Left renal pelvis (tissue), 4 donors: ENCODE measurements around the gene IL10. TPM values are rescaled to one million over a fixed set of nuclear protein-coding genes. Genes with fewer than 3 reads are reported as not detected.

ENCODE experiments used
- DNase-seq, 4 donors: peaks; one replicate each; pipeline ENCODE4 v3.0.0-alpha.2; 2013; ENCODE audit warnings: low read depth in 4 of 4, low spot score in 3 of 4
- polyA plus RNA-seq, 4 donors: library from polyadenylated mRNA; unstranded; fragments of 120-200 nt; gene quantifications; one replicate each; pipeline ENCODE4 v1.2.1, GENCODE V29; 2013; ENCODE audit not compliant: insufficient read length in 4 of 4

Gene IL10
- polyA plus RNA-seq, 4 donors = 0.52 to 2.6 TPM; not detected in 2

GRCh38 chr1:206737729-206738201 is 34.5 kb downstream of the IL10 start:
- no peak for DNase-seq

- no peak for DNase-seq
Observed at GRCh38 chr1:206736878-206737728, 35.2 kb downstream of the IL10 start.

GRCh38 chr1:206735553-206736031 is 36.7 kb downstream of the IL10 start:
- no peak for DNase-seq

GRCh38 chr1:206734499-206735142 is 37.7 kb downstream of the IL10 start:
- DNase-seq = no peak

GRCh38 chr1:206732992-206733391 is 39.3 kb downstream of the IL10 start:
- DNase-seq = no peak

GRCh38 chr1:206732508-206732907 is 39.8 kb downstream of the IL10 start:
- DNase-seq = no peak

- DNase-seq = no peak
Observed at GRCh38 chr1:206729507-206729906, 42.8 kb downstream of the IL10 start.

- no peak for DNase-seq
Observed at GRCh38 chr1:206729050-206729449, 43.2 kb downstream of the IL10 start.

- DNase-seq = no peak
Observed at GRCh38 chr1:206728697-206728987, 43.7 kb downstream of the IL10 start.

GRCh38 chr1:206727981-206728696 is 44.2 kb downstream of the IL10 start:
- DNase-seq = no peak

GRCh38 chr1:206725109-206725963 is 47.0 kb downstream of the IL10 start:
- DNase-seq = no peak

GRCh38 chr1:206723805-206724472 is 48.4 kb downstream of the IL10 start:
- no peak for DNase-seq

- DNase-seq = no peak
Observed at GRCh38 chr1:206723462-206723804, 48.9 kb downstream of the IL10 start.

GRCh38 chr1:206722751-206723461 is 49.4 kb downstream of the IL10 start:
- DNase-seq = no peak

- DNase-seq = no peak
Observed at GRCh38 chr1:206721454-206721853, 50.8 kb downstream of the IL10 start.

GRCh38 chr1:206719169-206719839 is 53.0 kb downstream of the IL10 start:
- DNase-seq = no peak

- DNase-seq = no peak
Observed at GRCh38 chr1:206717674-206717989, 54.7 kb downstream of the IL10 start.
